SH-SY5Y (cell line): ENCODE measurements around the gene SLC6A11.

ENCODE experiments used
- GATA2 ChIP-seq: IDR thresholded peaks from 2 replicates; pipeline ENCODE4 v1.6.1; 2011; ENCODE audit warnings: mild to moderate bottlenecking, low read depth, low read length
- GATA3 ChIP-seq: IDR thresholded peaks from 2 replicates; pipeline ENCODE4 v1.6.1; 2011; ENCODE audit warnings: low read depth, mild to moderate bottlenecking, low read length, moderate library complexity

The SLC6A11 gene

GRCh38 chr3:10984371-10984896 is 168.4 kb downstream of the SLC6A11 start:
- no peak for TF ChIP-seq GATA2
- no peak for TF ChIP-seq GATA3

GRCh38 chr3:10985181-10985580 is 169.2 kb downstream of the SLC6A11 start:
- TF ChIP-seq GATA2 = no peak
- no peak for TF ChIP-seq GATA3

GRCh38 chr3:10986592-10986991 is 170.6 kb downstream of the SLC6A11 start:
- TF ChIP-seq GATA2 (no peak), GATA3 (no peak)

- TF ChIP-seq GATA3 (no peak), GATA2 (no peak)
These were observed 172.1 kb downstream of the SLC6A11 start for GRCh38 chr3:10988001-10988665.

GRCh38 chr3:10988991-10989484 is 173.0 kb downstream of the SLC6A11 start:
- TF ChIP-seq GATA3 (no peak), GATA2 (no peak)
